GM23338 (cell line): ENCODE measurements around the gene TSKS. TPM values are rescaled to one million over a fixed set of nuclear protein-coding genes. Genes with fewer than 3 reads are reported as not detected.

ENCODE experiments used
- ATAC-seq: fragments of 200-7000 bp; cut with Tn5 transposase; 3 replicates; pipeline ENCODE4 v1.9.1; 2020
- DNase-seq: peaks from one replicate; pipeline ENCODE4 v3.0.0-alpha.2; 2015; ENCODE audit warnings: low spot score
- H2AFZ ChIP-seq: fragments of 200-600 bp; sonication (generic); 2 replicates; pipeline ENCODE4 v1.8.0; 2016; ENCODE audit warnings: antibody characterized with exemption, mild to moderate bottlenecking, moderate library complexity
- H3F3A ChIP-seq: fragments of 200-600 bp; sonication (generic); replicated peaks from 2 replicates; pipeline ENCODE4 v1.8.0; 2017; ENCODE audit warnings: antibody characterized with exemption, mixed run types, low read depth
- H3K27ac ChIP-seq: fragments of 200-600 bp; sonication (generic); 2 replicates; pipeline ENCODE4 v1.6.1; 2016; ENCODE audit warnings: low read depth
- H3K27me3 ChIP-seq: fragments of 200-600 bp; sonication (generic); 2 replicates; pipeline ENCODE4 v1.8.0; 2016; ENCODE audit warnings: mild to moderate bottlenecking, mixed run types, moderate library complexity; ENCODE audit not compliant: insufficient read depth
- H3K36me3 ChIP-seq: fragments of 200-600 bp; sonication (generic); 2 replicates; pipeline ENCODE4 v1.8.0; 2016; ENCODE audit warnings: mild to moderate bottlenecking; ENCODE audit not compliant: insufficient read depth
- H3K4me1 ChIP-seq: fragments of 200-600 bp; sonication (generic); 2 replicates; pipeline ENCODE4 v1.8.0; 2016; ENCODE audit warnings: mild to moderate bottlenecking, moderate library complexity; ENCODE audit not compliant: insufficient read depth
- H3K4me2 ChIP-seq: fragments of 200-600 bp; sonication (generic); 2 replicates; pipeline ENCODE4 v1.7.1; 2017; ENCODE audit warnings: mixed run types
- H3K4me3 ChIP-seq: fragments of 200-600 bp; sonication (generic); 2 replicates; pipeline ENCODE4 v1.6.1; 2016; ENCODE audit warnings: mixed run types
- H3K79me2 ChIP-seq: fragments of 200-600 bp; sonication (generic); replicated peaks from 2 replicates; pipeline ENCODE4 v1.8.0; 2017; ENCODE audit warnings: mild to moderate bottlenecking; ENCODE audit not compliant: insufficient read depth
- H3K9me2 ChIP-seq: fragments of 200-600 bp; sonication (generic); 2 replicates; pipeline ENCODE4 v1.8.0; 2017; ENCODE audit not compliant: insufficient read depth
- H4K20me1 ChIP-seq: fragments of 200-600 bp; sonication (generic); replicated peaks from 2 replicates; pipeline ENCODE4 v1.8.0; 2017; ENCODE audit warnings: mild to moderate bottlenecking; ENCODE audit not compliant: insufficient read depth
- H3K27ac Mint-ChIP-seq: 2 replicates; pipeline ENCODE4 v1.8.0; 2020; ENCODE audit warnings: inconsistent platforms, mild to moderate bottlenecking, moderate library complexity, mixed read lengths
- H3K27me3 Mint-ChIP-seq: 3 replicates; pipeline ENCODE4 v1.8.0; 2022; ENCODE audit warnings: low read depth, mild to moderate bottlenecking, moderate library complexity, mixed read lengths, inconsistent platforms; ENCODE audit not compliant: insufficient read depth, poor library complexity
- H3K36me3 Mint-ChIP-seq: 3 replicates; pipeline ENCODE4 v1.8.0; 2021; ENCODE audit warnings: low read depth, mild to moderate bottlenecking, inconsistent platforms, moderate library complexity, mixed read lengths
- H3K4me1 Mint-ChIP-seq: 3 replicates; pipeline ENCODE4 v1.8.0; 2020; ENCODE audit warnings: mild to moderate bottlenecking, inconsistent platforms, mixed read lengths
- H3K4me3 Mint-ChIP-seq: 3 replicates; pipeline ENCODE4 v1.8.0; 2021; ENCODE audit warnings: moderate library complexity, mild to moderate bottlenecking, inconsistent platforms, mixed read lengths
- H3K9me3 Mint-ChIP-seq: 3 replicates; pipeline ENCODE4 v1.8.0; 2020; ENCODE audit warnings: moderate library complexity, mild to moderate bottlenecking, inconsistent platforms, mixed read lengths
- CREB1 ChIP-seq: fragments of 250-450 bp; sonication (Bioruptor Pico); IDR thresholded peaks from 2 replicates; pipeline ENCODE4 v1.5.0; 2020; ENCODE audit warnings: low read depth, mild to moderate bottlenecking, moderate library complexity
- CTCF ChIP-seq, 2 experiments: fragments of 200-600 bp in 1 of 2; sonication (generic) in 1 of 2; conservative IDR thresholded peaks; 2 replicates each; pipeline versions ENCODE4 v1.5.1 to v1.6.1; 2016 to 2017; ENCODE audit warnings: antibody characterized with exemption in 2 of 2, low read depth in 2 of 2, mild to moderate bottlenecking in 2 of 2, moderate library complexity in 1 of 2
- ETS1 ChIP-seq: IDR thresholded peaks from 2 replicates; pipeline ENCODE4 v1.6.1; 2016; ENCODE audit warnings: antibody characterized with exemption
- EZH2 ChIP-seq: fragments of 200-600 bp; sonication (generic); IDR thresholded peaks from one replicate; pipeline ENCODE4 v1.8.0; 2017; ENCODE audit warnings: antibody characterized with exemption, mild to moderate bottlenecking, low read depth; ENCODE audit not compliant: unreplicated experiment
- EZH2phosphoT487 ChIP-seq: fragments of 200-600 bp; sonication (generic); IDR thresholded peaks from one replicate; pipeline ENCODE4 v1.8.1; 2018; ENCODE audit warnings: antibody characterized with exemption; ENCODE audit not compliant: unreplicated experiment
- JUNB ChIP-seq: IDR thresholded peaks from one replicate; pipeline ENCODE4 v1.6.1; 2016; ENCODE audit warnings: antibody characterized with exemption; ENCODE audit not compliant: unreplicated experiment
- NANOG ChIP-seq: IDR thresholded peaks from 2 replicates; pipeline ENCODE4 v1.6.1; 2016; ENCODE audit warnings: antibody characterized with exemption, borderline replicate concordance
- POLR2AphosphoS5 ChIP-seq: IDR thresholded peaks from 2 replicates; pipeline ENCODE4 v1.6.1; 2016; ENCODE audit warnings: antibody characterized with exemption, low read depth
- REST ChIP-seq: IDR thresholded peaks from one replicate; pipeline ENCODE4 v1.6.1; 2018; ENCODE audit warnings: antibody characterized with exemption; ENCODE audit not compliant: unreplicated experiment
- STAT1 ChIP-seq: IDR thresholded peaks from one replicate; pipeline ENCODE4 v1.6.1; 2016; ENCODE audit warnings: antibody characterized with exemption; ENCODE audit not compliant: unreplicated experiment
- ZNF114 ChIP-seq: fragments of 250-450 bp; sonication (Bioruptor Pico); IDR thresholded peaks from 2 replicates; pipeline ENCODE4 v1.5.0; 2020; ENCODE audit warnings: mild to moderate bottlenecking, moderate library complexity
- ZNF331 ChIP-seq: fragments of 250-450 bp; sonication (Bioruptor Pico); IDR thresholded peaks from 2 replicates; pipeline ENCODE4 v1.5.0; 2020; ENCODE audit warnings: low read depth, mild to moderate bottlenecking, moderate library complexity
- ZNF462 ChIP-seq: fragments of 250-450 bp; sonication (Bioruptor Pico); IDR thresholded peaks from 2 replicates; pipeline ENCODE4 v1.5.0; 2020; ENCODE audit warnings: mild to moderate bottlenecking, moderate library complexity
- polyA plus RNA-seq: library from polyadenylated mRNA; unstranded; fragments of >200 nt; fragmentation: Nextera tagmentation; extraction: Ambion mirVana; gene quantifications from 2 replicates; pipeline ENCODE4 v1.2.1, GENCODE V29; 2016
- total RNA-seq: library from RNA; depleted of rRNA; stranded (reverse); fragments of >200 nt; shearing (Covaris generic); gene quantifications from 2 replicates; pipeline ENCODE4 v1.2.3, GENCODE V29; 2014

TSKS gene
- total and polyA plus RNA-seq, 2 experiments from 2014 or later = 0.99 TPM; not detected in 1

GRCh38 chr19:49775742-49776370 lies 12.8 kb upstream of the TSKS start:
- Histone ChIP-seq H3K4me1 (no peaks in the 10 kb centered on the region), H2AFZ (no peak overlapping the region), H3K4me3 (no peak overlapping the region), H3K27ac (no peak overlapping the region), H3K9me2 (no peaks in the 10 kb centered on the region), H3K4me2 (no peak overlapping the region), H3K36me3 (no peaks in the 10 kb centered on the region), H3K27me3 (no peaks in the 10 kb centered on the region), H3F3A (no peaks in the 10 kb centered on the region), H3K79me2 (peaks cover 14% of the 10 kb centered on the region), H4K20me1 (peaks cover 4% of the 10 kb centered on the region; the same call in 1 of the 2 replicates)
- no peak overlapping the region for H3K4me3 Mint-ChIP-seq
- H3K27me3 Mint-ChIP-seq = peaks cover 14% of the 10 kb centered on the region
- DNase-seq (no peak), ATAC-seq (no peak)
- peaks cover 8% of the 10 kb centered on the region; the same call in 2 of the 3 replicates for H3K4me1 Mint-ChIP-seq
- H3K27ac Mint-ChIP-seq = no peak overlapping the region
- peaks cover 7% of the 10 kb centered on the region for H3K36me3 Mint-ChIP-seq
- H3K9me3 Mint-ChIP-seq = no peaks in the 10 kb centered on the region; the same call in 2 of the 3 replicates
- TF ChIP-seq JUNB (no peak), ZNF462 (CRISPR knock-in tag) (no peak), ETS1 (no peak), CTCF (conservative IDR thresholded peaks at IDR 0.05; ENCODE audit: low read depth in 2 of 2) (no peak), POLR2AphosphoS5 (no peak), STAT1 (no peak), ZNF114 (CRISPR knock-in tag) (no peak), CREB1 (CRISPR knock-in tag) (no peak), EZH2phosphoT487 (no peak), NANOG (no peak), ZNF331 (CRISPR knock-in tag) (no peak), REST (no peak), EZH2 (no peak)
